ENCODE measurements around the gene PRR13. TPM values are rescaled to one million over a fixed set of nuclear protein-coding genes. Genes with fewer than 3 reads are reported as not detected.

The PRR13 gene
- total and polyA plus RNA-seq, 8 donors = 41.3 to 106 (median 70.6) TPM

DNA sequence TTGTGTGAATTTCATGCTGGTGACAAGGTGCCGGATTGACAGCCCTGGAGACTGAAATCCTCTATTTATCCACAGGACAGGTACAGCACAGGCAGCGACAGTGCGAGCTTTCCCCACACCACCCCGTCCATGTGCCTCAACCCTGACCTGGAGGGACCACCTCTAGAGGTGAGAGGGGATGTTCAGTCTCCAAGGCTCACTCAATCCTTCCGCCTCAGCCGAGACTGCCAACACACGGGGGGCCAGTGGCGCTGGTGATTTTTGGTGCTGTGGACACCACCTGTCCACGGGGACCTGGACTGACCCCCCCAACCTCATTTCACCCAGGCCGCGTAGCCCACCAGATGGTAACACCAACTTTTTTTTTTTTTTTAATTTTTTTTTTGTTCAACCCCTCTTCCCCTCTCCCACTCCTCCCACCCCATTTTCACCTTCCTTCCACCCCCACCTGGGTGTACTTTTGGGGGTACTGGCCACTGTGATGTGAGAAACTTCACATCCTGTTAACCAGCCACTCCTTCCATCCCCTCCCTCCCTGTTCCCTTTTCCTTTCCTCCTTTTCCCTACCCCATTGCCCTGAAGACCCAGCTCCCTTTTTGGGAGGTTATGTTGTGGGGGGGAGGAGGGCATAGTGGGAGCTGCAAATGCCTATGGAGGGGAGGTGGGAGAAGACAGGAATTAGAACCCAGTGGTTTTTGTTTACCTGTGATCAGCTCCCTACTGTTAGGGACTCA is 23.3 kb downstream of the PRR13 start:
- Histone ChIP-seq H3K27ac (no peak overlapping the region), H3K27me3 (no peaks in the 10 kb centered on the region), H3K4me3 (no peak overlapping the region), H3K4me1 (no peaks in the 10 kb centered on the region), H3K36me3 (peaks cover 35 to 100% (median 84%) of the 10 kb centered on the region in 3 donors), H3K9me3 (no peaks in the 10 kb centered on the region)
- WGBS, 2 donors = 91 to 92% methylated on average over 11 of the region's 11 CpGs
- ATAC-seq (no peak), FAIRE-seq (no peak), DNase-seq (no peak)
- intact Hi-C loops (cut with DNase I) = loop anchor here in 1 of 3 donors (10.0 kb wide), 1 partner anchor 440 kb away; no protein-coding TSS in a partner anchor
- TF ChIP-seq, protein P1, sequence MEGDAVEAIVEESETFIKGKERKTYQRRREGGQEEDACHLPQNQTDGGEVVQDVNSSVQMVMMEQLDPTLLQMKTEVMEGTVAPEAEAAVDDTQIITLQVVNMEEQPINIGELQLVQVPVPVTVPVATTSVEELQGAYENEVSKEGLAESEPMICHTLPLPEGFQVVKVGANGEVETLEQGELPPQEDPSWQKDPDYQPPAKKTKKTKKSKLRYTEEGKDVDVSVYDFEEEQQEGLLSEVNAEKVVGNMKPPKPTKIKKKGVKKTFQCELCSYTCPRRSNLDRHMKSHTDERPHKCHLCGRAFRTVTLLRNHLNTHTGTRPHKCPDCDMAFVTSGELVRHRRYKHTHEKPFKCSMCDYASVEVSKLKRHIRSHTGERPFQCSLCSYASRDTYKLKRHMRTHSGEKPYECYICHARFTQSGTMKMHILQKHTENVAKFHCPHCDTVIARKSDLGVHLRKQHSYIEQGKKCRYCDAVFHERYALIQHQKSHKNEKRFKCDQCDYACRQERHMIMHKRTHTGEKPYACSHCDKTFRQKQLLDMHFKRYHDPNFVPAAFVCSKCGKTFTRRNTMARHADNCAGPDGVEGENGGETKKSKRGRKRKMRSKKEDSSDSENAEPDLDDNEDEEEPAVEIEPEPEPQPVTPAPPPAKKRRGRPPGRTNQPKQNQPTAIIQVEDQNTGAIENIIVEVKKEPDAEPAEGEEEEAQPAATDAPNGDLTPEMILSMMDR (IDR thresholded peaks at IDR 0.05) = no peak

DNA sequence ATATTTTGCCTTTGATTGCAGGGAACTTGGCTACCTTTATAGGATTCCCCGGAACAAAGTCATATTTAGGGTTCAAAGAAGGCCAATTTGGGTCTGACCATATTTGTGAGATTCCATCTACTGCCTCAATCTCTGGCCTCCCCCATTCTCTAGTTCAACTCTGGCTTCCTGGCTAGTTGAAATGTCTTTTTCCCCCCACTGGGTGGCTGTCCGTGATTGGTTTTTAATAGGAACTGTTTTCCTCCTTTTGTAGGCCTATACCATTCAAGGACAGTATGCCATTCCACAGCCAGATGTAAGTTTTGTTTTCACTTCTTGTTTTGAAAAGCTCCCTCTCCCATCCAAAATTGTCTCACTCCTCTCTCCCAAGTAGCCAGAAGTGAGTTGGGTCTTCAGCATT is 24.1 kb downstream of the PRR13 start:
- Histone ChIP-seq H3K9me3 (no peaks in the 10 kb centered on the region), H3K27me3 (no peaks in the 10 kb centered on the region), H3K36me3 (peaks cover 27 to 99% (median 77%) of the 10 kb centered on the region in 3 donors), H3K27ac (no peak overlapping the region), H3K4me3 (no peak overlapping the region), H3K4me1 (no peaks in the 10 kb centered on the region)
- no peak for FAIRE-seq
- 55 to 58% methylated on average over 2 of the region's 2 CpGs for WGBS, 2 donors
- no peak for ATAC-seq
- intact Hi-C loops (cut with DNase I) = loop anchor here in 1 of 3 donors (10.0 kb wide), 1 partner anchor 441 kb away; no protein-coding TSS in a partner anchor
- TF ChIP-seq, protein P1 (IDR thresholded peaks at IDR 0.05) = no peak
- no peak for DNase-seq

- H3K4me1 ChIP-seq = no peaks in the 10 kb centered on the region
- WGBS, 2 donors = 75 to 79% methylated on average over 4 of the region's 4 CpGs
- H3K27ac ChIP-seq = no peak overlapping the region
- H3K4me3 ChIP-seq = no peak overlapping the region
- peaks cover 35 to 99% (median 69%) of the 10 kb centered on the region in 3 donors for H3K36me3 ChIP-seq
- no peaks in the 10 kb centered on the region for H3K9me3 ChIP-seq
- TF ChIP-seq, protein P1 (IDR thresholded peaks at IDR 0.05) = no peak
- ATAC-seq (no peak), DNase-seq (no peak), FAIRE-seq (no peak)
- no peaks in the 10 kb centered on the region for H3K27me3 ChIP-seq
- intact Hi-C loops (cut with DNase I) = loop anchor here in 1 of 3 donors (10.0 kb wide), 1 partner anchor 442 kb away; no protein-coding TSS in a partner anchor
Observed at GRCh38 chr12:53466640-53467039, 25.1 kb downstream of the PRR13 start.

- TF ChIP-seq, protein P1 (IDR thresholded peaks at IDR 0.05) = no peak
- FAIRE-seq = no peak
- WGBS, 2 donors = 63 to 71% methylated on average over 5 of the region's 5 CpGs
- H3K36me3 ChIP-seq = peaks cover 35 to 99% (median 71%) of the 10 kb centered on the region in 3 donors
- H3K27me3 ChIP-seq = no peaks in the 10 kb centered on the region
- no peak for ATAC-seq
- H3K4me1 ChIP-seq = no peaks in the 10 kb centered on the region
- H3K9me3 ChIP-seq = no peaks in the 10 kb centered on the region
- no peak overlapping the region for H3K27ac ChIP-seq
- intact Hi-C loops (cut with DNase I) = loop anchor here in 1 of 3 donors (10.0 kb wide), 1 partner anchor 442 kb away; no protein-coding TSS in a partner anchor
- DNase-seq = no peak
- H3K4me3 ChIP-seq = no peak overlapping the region
Observed at GRCh38 chr12:53467082-53467481, 25.5 kb downstream of the PRR13 start.

GRCh38 chr12:53467880-53468279 is 26.3 kb downstream of the PRR13 start:
- Histone ChIP-seq H3K4me1 (no peaks in the 10 kb centered on the region), H3K9me3 (no peaks in the 10 kb centered on the region), H3K36me3 (peaks cover 30 to 99% (median 67%) of the 10 kb centered on the region in 3 donors), H3K27me3 (no peaks in the 10 kb centered on the region), H3K27ac (no peak overlapping the region), H3K4me3 (no peak overlapping the region)
- TF ChIP-seq, protein P1 (IDR thresholded peaks at IDR 0.05) = no peak
- intact Hi-C loops (cut with DNase I) = loop anchor here in 1 of 3 donors (10.0 kb wide), 1 partner anchor 443 kb away; no protein-coding TSS in a partner anchor
- DNase-seq (no peak), ATAC-seq (no peak), FAIRE-seq (no peak)
- 62 to 75% methylated on average over 2 of the region's 2 CpGs for WGBS, 2 donors
